ENCODE measurements around the gene CNIH1. TPM values are rescaled to one million over a fixed set of nuclear protein-coding genes. Genes with fewer than 3 reads are reported as not detected.

The CNIH1 gene
- 196 TPM for polyA plus RNA-seq
- long read RNA-seq, donor 1, full-length matches to known transcripts: 52 of 52 reads
- long read RNA-seq, donor 1, partial matches to known transcripts: 0 of 52 reads
- long read RNA-seq, donor 1, other reads (novel, unspliced or antisense): 0 of 52 reads
- long read RNA-seq, donor 2, full-length matches to known transcripts: 107 of 113 reads
- long read RNA-seq, donor 2, partial matches to known transcripts: 6 of 113 reads
- long read RNA-seq, donor 2, other reads (novel, unspliced or antisense): 0 of 113 reads
- long read RNA-seq, donor 3: 0 reads
- long read RNA-seq, donor 4, full-length matches to known transcripts: 13 of 13 reads
- long read RNA-seq, donor 4, partial matches to known transcripts: 0 of 13 reads
- long read RNA-seq, donor 4, other reads (novel, unspliced or antisense): 0 of 13 reads
- long read RNA-seq, donor 5, full-length matches to known transcripts: 45 of 45 reads
- long read RNA-seq, donor 5, partial matches to known transcripts: 0 of 45 reads
- long read RNA-seq, donor 5, other reads (novel, unspliced or antisense): 0 of 45 reads
- long read RNA-seq, donor 6, full-length matches to known transcripts: 99 of 105 reads
- long read RNA-seq, donor 6, partial matches to known transcripts: 6 of 105 reads
- long read RNA-seq, donor 6, other reads (novel, unspliced or antisense): 0 of 105 reads
- long read RNA-seq, donor 7, full-length matches to known transcripts: 34 of 34 reads
- long read RNA-seq, donor 7, partial matches to known transcripts: 0 of 34 reads
- long read RNA-seq, donor 7, other reads (novel, unspliced or antisense): 0 of 34 reads
- long read RNA-seq, donor 8, full-length matches to known transcripts: 106 of 113 reads
- long read RNA-seq, donor 8, partial matches to known transcripts: 7 of 113 reads
- long read RNA-seq, donor 8, other reads (novel, unspliced or antisense): 0 of 113 reads
- long read RNA-seq, donor 9, full-length matches to known transcripts: 91 of 91 reads
- long read RNA-seq, donor 9, partial matches to known transcripts: 0 of 91 reads
- long read RNA-seq, donor 9, other reads (novel, unspliced or antisense): 0 of 91 reads
- long read RNA-seq, donor 10, full-length matches to known transcripts: 112 of 112 reads
- long read RNA-seq, donor 10, partial matches to known transcripts: 0 of 112 reads
- long read RNA-seq, donor 10, other reads (novel, unspliced or antisense): 0 of 112 reads
- long read RNA-seq, donor 11, full-length matches to known transcripts: 75 of 93 reads
- long read RNA-seq, donor 11, partial matches to known transcripts: 18 of 93 reads
- long read RNA-seq, donor 11, other reads (novel, unspliced or antisense): 0 of 93 reads

DNA sequence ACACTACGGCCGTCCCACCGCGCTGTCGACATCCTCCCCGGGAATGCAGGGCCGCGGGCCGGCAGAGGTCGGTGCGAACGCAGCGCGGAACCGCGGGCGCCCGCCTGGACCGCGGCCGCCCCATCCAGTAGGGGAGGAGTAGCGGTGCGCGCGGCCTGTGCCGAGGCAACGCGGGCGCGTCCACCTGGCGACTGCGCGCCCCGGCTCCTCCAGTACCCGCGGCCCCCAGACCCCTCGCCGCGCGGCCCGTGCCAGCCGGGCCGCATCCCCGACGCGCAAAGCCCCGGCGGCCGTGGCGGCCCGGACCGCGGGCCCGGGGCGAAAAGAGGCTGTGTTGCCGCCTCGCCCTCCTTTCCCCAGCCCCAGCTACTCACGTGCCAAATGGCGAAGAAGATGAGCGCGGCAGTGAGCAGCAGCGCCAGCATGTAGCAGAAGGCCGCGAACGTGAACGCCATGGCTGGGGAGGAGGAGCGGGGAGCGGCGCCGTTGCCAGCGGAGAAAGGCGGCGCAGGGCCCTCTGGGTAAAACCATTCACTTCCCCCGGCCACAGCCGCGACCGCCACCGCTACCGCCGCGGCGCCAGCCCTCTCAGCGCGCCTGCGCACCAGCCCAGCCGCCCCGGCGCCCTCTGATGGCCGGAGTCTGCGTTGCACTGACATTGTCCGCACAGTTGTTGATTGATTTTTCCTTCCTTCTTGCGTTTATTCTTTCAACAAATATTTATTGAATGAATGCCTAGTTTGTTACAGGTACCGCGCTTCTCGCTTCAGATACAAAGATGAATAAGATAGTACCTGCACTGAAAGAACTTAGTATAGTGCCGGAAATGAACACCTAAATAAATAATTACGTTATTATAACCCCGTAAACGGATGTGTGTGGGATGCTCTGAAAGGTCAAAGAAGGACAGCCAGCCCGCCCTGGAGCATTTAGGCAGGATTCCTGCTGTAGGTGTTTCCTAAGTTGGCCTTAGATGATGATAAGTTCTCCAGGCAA, at the start of gene CNIH1:
Gene CNIH1, minus strand, starts transcription at position 502 of the 996 bp plus-strand sequence. Its CDS starts 47 bp downstream, at position 455.
- no peaks in the 10 kb centered on the region for H3K27me3 ChIP-seq (ENCODE audit: control insufficient read depth, insufficient read depth, low read length)
- no peaks in the 10 kb centered on the region for H3K9me3 ChIP-seq (ENCODE audit: control insufficient read depth, low read depth, low read length)
- H3K4me3 ChIP-seq (ENCODE audit: low read length): peak within 1 kb of the TSS; percentile 74
- H3K4me1 ChIP-seq (ENCODE audit: control insufficient read depth, insufficient read depth, low read length): peaks cover 3% of the 10 kb centered on the region
- no peaks in the 10 kb centered on the region for H3K36me3 ChIP-seq (ENCODE audit: control insufficient read depth, insufficient read depth, low read length)
- H3K27ac ChIP-seq (ENCODE audit: low read length): peak within 1 kb of the TSS; percentile 91
- DNase-seq: peak; percentile 92 to 96
- WGBS (ENCODE audit: insufficient coverage, low lambda C conversion rate): 0% methylated on average over 1 of the region's 100 CpGs

DNA sequence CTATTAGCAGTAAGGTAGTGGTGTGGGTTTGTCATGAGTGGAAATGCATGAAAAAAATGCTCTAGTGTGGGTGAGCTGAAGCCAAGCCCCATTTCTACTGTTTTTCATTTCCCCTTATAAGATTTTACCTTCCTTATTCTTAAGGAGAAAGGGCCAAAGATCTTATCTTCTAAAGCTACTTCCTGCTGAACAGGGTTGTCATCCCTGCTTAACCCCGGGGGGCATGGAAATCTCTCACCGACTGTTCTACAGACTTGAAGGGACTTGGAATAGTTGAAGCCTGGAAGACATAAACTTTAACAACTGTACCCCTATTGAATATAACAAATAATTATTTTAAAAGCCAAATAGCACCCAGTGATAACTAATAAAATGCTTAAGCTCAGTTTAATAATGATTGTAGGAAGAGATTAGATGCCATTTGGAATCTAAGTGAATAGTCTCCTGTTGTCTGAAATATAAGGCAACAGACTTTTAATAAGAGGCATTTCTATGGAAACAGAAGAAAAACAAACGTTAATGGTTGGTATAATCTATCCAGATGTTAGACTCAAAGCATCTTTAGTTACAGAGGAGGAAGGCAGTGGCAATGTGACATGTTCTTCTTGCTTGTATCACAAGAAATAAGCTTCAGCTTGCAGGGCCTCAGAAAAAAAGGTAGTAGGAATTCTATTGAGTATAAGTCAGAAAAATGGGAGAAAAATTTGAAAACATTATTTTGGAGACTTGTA, 49.4 kb upstream of the CNIH1 start:
- no peak overlapping the region for H3K4me3 ChIP-seq (ENCODE audit: low read length)
- no CpG with 5 or more reads among the region's 3 CpGs for WGBS (ENCODE audit: insufficient coverage, low lambda C conversion rate)
- H3K9me3 ChIP-seq (ENCODE audit: control insufficient read depth, low read depth, low read length): no peaks in the 10 kb centered on the region
- no peak for DNase-seq
- peaks cover 11% of the 10 kb centered on the region for H3K4me1 ChIP-seq (ENCODE audit: control insufficient read depth, insufficient read depth, low read length)
- H3K36me3 ChIP-seq (ENCODE audit: control insufficient read depth, insufficient read depth, low read length): no peaks in the 10 kb centered on the region
- H3K27ac ChIP-seq (ENCODE audit: low read length): no peak overlapping the region
- H3K27me3 ChIP-seq (ENCODE audit: control insufficient read depth, insufficient read depth, low read length): no peaks in the 10 kb centered on the region

DNA sequence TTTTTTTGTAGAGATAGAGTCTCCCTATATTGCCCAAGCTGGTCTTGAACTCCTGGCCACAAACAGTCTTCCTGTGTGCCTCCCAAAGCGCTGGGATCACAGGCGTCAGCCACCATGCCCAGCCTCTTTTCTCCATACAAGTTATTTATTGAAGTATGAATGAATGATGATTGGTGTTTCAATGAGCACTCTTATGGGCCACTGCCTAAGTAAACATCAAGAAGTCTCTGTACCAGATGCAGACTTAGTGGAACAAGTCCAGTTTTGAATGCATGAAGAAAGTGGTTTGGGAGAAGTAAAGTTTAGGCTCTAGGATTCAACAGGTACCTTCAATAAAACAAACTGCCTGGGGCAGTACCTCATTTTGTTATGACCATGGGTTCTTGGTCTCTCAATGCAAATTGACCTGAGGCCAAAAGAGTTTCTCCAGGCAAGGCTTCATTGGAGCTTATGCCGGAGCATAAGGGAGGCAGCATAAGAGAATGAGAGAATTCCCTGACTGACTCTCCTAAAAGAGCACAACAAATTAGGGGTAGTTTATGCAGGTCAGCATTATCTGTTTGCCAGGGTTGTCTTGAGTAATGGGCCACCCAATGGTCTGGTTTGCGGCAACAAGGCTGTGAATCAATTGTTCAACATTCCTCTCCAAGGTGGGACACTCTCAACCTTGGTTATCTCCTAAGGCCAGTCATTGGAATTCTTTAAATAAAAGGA, 48.7 kb upstream of the CNIH1 start:
- 100% methylated on average over 1 of the region's 4 CpGs for WGBS (ENCODE audit: insufficient coverage, low lambda C conversion rate)
- Histone ChIP-seq H3K27me3 (ENCODE audit: control insufficient read depth, insufficient read depth, low read length) (no peaks in the 10 kb centered on the region), H3K27ac (ENCODE audit: low read length) (peak overlapping the region; percentile 93), H3K4me1 (ENCODE audit: control insufficient read depth, insufficient read depth, low read length) (peaks cover 11% of the 10 kb centered on the region), H3K36me3 (ENCODE audit: control insufficient read depth, insufficient read depth, low read length) (no peaks in the 10 kb centered on the region), H3K4me3 (ENCODE audit: low read length) (peak overlapping the region; percentile 100), H3K9me3 (ENCODE audit: control insufficient read depth, low read depth, low read length) (no peaks in the 10 kb centered on the region)
- DNase-seq: no peak

DNA sequence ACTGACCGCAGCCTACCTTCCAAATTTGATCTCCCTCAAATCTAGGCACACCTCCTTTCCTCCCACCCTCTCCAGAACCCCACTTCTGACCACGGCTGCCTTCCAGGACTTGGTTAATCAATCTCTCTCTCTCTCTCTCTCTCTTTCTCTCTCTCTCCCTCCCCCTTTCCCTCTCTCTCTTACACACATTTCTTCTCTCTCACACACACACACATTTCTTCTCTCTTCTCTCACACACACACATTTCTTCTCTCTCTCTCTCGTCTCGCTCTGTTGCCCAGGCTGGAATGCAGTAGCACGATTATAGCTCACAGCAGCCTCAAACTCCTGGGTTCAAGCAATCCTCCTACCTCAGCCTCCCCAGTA, 48.1 kb upstream of the CNIH1 start:
- Histone ChIP-seq H3K27ac (ENCODE audit: low read length) (peak overlapping the region; percentile 93), H3K4me1 (ENCODE audit: control insufficient read depth, insufficient read depth, low read length) (peaks cover 11% of the 10 kb centered on the region), H3K27me3 (ENCODE audit: control insufficient read depth, insufficient read depth, low read length) (no peaks in the 10 kb centered on the region), H3K4me3 (ENCODE audit: low read length) (peak overlapping the region; percentile 100), H3K36me3 (ENCODE audit: control insufficient read depth, insufficient read depth, low read length) (no peaks in the 10 kb centered on the region), H3K9me3 (ENCODE audit: control insufficient read depth, low read depth, low read length) (no peaks in the 10 kb centered on the region)
- 0% methylated on average over 1 of the region's 5 CpGs for WGBS (ENCODE audit: insufficient coverage, low lambda C conversion rate)
- DNase-seq: no peak

DNA sequence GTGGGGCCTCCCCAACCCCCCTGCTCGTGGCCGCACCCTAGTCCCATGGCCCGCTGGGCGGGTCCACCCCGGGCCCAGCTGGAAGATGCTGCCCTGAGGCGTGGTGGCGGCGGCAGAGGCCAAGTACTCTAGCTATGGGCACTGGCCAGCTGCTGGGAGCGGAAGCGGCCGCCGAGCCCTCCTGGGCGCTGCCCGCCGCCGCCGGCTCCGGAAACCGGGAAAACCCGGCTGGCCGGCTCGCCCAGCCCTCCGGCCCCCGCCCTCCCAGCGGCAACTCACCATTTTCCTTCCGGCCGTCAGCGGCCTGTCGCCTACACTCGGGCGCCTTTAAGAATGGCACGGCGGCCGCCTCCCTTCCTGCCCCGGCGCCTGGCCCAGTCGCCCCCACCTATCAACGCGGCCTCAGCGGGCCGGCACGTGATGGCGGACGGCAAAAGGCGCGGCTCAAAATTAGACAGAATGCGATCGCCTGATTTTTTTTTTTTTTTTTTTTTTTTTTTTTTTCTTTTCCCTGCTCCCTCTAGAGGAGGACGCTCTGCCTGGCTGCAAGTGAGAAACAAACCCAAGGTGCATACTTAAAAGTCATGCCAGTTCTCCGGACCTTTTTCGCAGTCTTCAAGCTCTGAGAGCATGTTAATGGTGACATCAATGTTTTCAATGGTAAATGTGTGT, 47.6 kb upstream of the CNIH1 start, which contains the start of gene GMFB:
Gene GMFB, minus strand, starts transcription at position 335 of the 672 bp plus-strand sequence. Its CDS starts 53 bp downstream, at position 282.
- H3K4me3 ChIP-seq (ENCODE audit: low read length): peak within 1 kb of the TSS; percentile 100
- no peaks in the 10 kb centered on the region for H3K9me3 ChIP-seq (ENCODE audit: control insufficient read depth, low read depth, low read length)
- no peaks in the 10 kb centered on the region for H3K36me3 ChIP-seq (ENCODE audit: control insufficient read depth, insufficient read depth, low read length)
- H3K27ac ChIP-seq (ENCODE audit: low read length): peak within 1 kb of the TSS; percentile 93
- DNase-seq: peak; percentile 89 to 95
- no peaks in the 10 kb centered on the region for H3K27me3 ChIP-seq (ENCODE audit: control insufficient read depth, insufficient read depth, low read length)
- peaks cover 11% of the 10 kb centered on the region for H3K4me1 ChIP-seq (ENCODE audit: control insufficient read depth, insufficient read depth, low read length)
- 0% methylated on average over 2 of the region's 51 CpGs for WGBS (ENCODE audit: insufficient coverage, low lambda C conversion rate)

DNA sequence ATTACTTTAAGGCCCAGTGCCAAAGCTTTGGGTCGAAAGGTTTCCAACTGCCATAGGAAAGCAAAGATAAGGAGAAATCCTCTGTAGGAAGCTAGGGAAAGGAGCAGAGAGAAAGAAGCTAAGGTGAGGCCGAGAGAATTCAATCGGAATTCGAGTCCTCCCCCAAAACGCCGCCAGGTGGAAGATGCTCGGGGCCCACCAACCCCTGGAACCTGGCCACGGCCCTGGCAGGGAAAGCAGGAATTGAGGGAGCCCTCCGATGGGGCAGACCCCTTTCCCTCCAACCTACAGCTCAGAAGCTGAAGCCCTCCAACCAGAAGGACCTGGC, 47.1 kb upstream of the CNIH1 start:
- Histone ChIP-seq H3K27me3 (ENCODE audit: control insufficient read depth, insufficient read depth, low read length) (no peaks in the 10 kb centered on the region), H3K9me3 (ENCODE audit: control insufficient read depth, low read depth, low read length) (no peaks in the 10 kb centered on the region), H3K36me3 (ENCODE audit: control insufficient read depth, insufficient read depth, low read length) (peaks cover under 1% of the 10 kb centered on the region), H3K4me1 (ENCODE audit: control insufficient read depth, insufficient read depth, low read length) (peaks cover 12% of the 10 kb centered on the region), H3K27ac (ENCODE audit: low read length) (peak overlapping the region; percentile 93), H3K4me3 (ENCODE audit: low read length) (peak overlapping the region; percentile 100)
- WGBS (ENCODE audit: insufficient coverage, low lambda C conversion rate): no CpG with 5 or more reads among the region's 9 CpGs
- DNase-seq: no peak

DNA sequence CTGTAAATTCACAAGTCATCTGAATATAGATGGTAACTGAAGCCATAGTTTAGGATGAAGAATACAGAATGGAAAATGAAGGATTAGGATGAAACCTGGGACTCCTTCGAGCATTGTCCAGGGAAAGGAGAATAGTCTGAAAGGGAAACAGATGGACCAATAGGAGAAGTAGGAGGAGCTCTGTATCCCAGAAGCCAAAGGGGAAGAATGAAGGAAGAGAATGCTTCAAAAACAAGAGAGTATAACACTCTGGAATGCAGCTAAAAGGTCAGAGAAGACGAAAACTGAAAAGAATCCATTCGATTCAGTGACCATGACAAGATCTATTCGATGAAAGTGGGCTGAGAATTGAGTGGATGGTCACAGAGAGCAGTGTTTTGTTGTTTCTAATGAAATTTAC, 46.6 kb upstream of the CNIH1 start:
- Histone ChIP-seq H3K27me3 (ENCODE audit: control insufficient read depth, insufficient read depth, low read length) (no peaks in the 10 kb centered on the region), H3K4me1 (ENCODE audit: control insufficient read depth, insufficient read depth, low read length) (peaks cover 15% of the 10 kb centered on the region), H3K9me3 (ENCODE audit: control insufficient read depth, low read depth, low read length) (no peaks in the 10 kb centered on the region), H3K27ac (ENCODE audit: low read length) (peak overlapping the region; percentile 93), H3K4me3 (ENCODE audit: low read length) (peak overlapping the region; percentile 100), H3K36me3 (ENCODE audit: control insufficient read depth, insufficient read depth, low read length) (peaks cover 5% of the 10 kb centered on the region)
- WGBS (ENCODE audit: insufficient coverage, low lambda C conversion rate): 27% methylated on average over 2 of the region's 4 CpGs
- DNase-seq: peak in 1 of 2 donors; percentile 47

DNA sequence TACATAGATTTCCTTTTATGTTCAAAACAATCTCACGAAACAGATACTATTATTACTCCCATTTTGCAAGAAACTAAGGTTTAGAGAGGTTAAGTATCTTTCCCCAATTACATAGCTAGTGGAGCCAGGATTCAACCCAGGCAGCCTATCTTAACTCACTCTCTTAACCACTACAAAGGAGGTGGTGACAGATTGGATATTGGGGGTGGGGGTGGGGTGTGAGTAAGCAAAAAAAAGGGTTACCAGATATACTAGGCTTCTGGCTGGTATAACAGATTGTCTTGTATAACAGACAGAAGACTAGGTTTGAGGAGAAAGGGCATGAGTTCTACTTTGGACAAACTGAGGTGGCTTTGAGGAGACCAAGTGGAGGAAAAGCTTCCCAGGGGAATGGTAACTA, 45.5 kb upstream of the CNIH1 start:
- Histone ChIP-seq H3K4me1 (ENCODE audit: control insufficient read depth, insufficient read depth, low read length) (peaks cover 15% of the 10 kb centered on the region), H3K36me3 (ENCODE audit: control insufficient read depth, insufficient read depth, low read length) (peaks cover 12% of the 10 kb centered on the region), H3K27ac (ENCODE audit: low read length) (no peak overlapping the region), H3K27me3 (ENCODE audit: control insufficient read depth, insufficient read depth, low read length) (no peaks in the 10 kb centered on the region), H3K4me3 (ENCODE audit: low read length) (no peak overlapping the region), H3K9me3 (ENCODE audit: control insufficient read depth, low read depth, low read length) (no peaks in the 10 kb centered on the region)
- DNase-seq: no peak
- WGBS (ENCODE audit: insufficient coverage, low lambda C conversion rate): no CpG with 5 or more reads among the region's 1 CpG

Data from large intestine (tissue), 12 donors.